ENCODE measurements around the gene STK35.

The STK35 gene

GRCh38 chr20:2066461-2067122 is 35.0 kb upstream of the STK35 start:
- no peak for TF ChIP-seq CTCF (IDR thresholded peaks at IDR 0.05)

GRCh38 chr20:2080532-2081224 is 20.9 kb upstream of the STK35 start:
- no peak for TF ChIP-seq CTCF (IDR thresholded peaks at IDR 0.05)

GRCh38 chr20:2084703-2085102 is 16.9 kb upstream of the STK35 start:
- no peak for TF ChIP-seq CTCF (IDR thresholded peaks at IDR 0.05)

- no peak for TF ChIP-seq CTCF (IDR thresholded peaks at IDR 0.05)
Observed at GRCh38 chr20:2086177-2086979, 15.2 kb upstream of the STK35 start.

DNA sequence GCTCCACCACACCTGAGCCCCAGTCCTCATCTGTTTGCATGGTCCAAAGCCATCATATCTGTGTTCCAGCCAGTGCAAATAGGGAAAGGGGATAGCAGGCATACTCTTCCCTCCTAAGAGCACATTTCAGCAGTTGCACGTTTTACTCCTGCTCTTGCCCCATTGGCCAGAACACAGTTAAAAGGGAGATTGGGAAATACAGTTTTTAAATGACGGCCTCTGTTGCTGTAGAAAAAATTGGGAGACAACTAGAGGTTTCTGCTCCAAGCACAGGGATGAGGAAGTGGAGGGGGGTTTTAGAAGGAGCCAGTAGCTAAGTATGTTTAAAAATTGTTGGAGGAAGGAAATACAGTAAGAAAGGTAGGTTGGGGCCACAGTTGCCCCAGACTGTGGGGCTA is 14.6 kb upstream of the STK35 start:
- TF ChIP-seq CTCF (IDR thresholded peaks at IDR 0.05) = no peak

GRCh38 chr20:2088891-2089290 is 12.7 kb upstream of the STK35 start:
- TF ChIP-seq CTCF (IDR thresholded peaks at IDR 0.05) = no peak

GRCh38 chr20:2089447-2089846 is 12.2 kb upstream of the STK35 start:
- TF ChIP-seq CTCF (IDR thresholded peaks at IDR 0.05) = no peak

All from LNCAP (cell line).